ENCODE results near the gene CYBC1. TPM values are rescaled to one million over a fixed set of nuclear protein-coding genes. Genes with fewer than 3 reads are reported as not detected.

The CYBC1 gene
- polyA plus RNA-seq, 3 donors, result 160 to 225 (median 217) TPM

DNA sequence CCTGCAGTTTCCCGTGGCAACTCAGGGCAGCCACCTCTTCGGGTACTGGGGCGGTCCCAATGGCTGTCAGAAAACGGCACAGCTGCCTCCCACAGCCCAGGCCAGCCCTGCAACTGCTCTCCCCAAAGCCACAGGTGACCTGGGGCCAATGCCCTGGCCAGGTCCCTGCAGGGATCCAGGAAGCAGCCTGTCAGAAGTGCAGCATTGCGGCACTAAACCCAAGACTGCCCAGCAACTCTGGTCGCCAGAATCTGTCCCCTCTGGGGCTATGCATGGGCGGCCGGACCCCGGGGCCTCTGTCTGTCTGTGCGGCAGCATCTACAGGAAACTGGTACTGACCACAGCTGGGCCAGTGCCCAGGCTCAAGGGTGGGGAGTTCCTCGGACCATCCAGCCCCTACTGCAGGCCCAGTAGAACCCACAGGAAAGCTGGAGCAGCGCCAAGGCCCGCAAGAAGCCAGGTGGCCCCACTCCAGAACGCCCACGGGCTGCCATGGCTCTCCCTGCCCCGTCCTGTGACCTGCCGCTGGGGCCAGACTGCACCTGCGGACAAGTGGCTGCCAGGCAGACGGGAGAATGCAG, 5.5 kb downstream of the CYBC1 start:
- H3K36me3 ChIP-seq (replicated peaks in 1 of 2; ENCODE audit: control insufficient read depth in 1 of 2, insufficient read depth in 2 of 2, low read length in 2 of 2), result peaks cover 54 to 61% of the 10 kb centered on the region in 2 donors
- no peak overlapping the region for H3K27ac Mint-ChIP-seq
- peaks cover 97% of the 10 kb centered on the region for H4K20me1 ChIP-seq (ENCODE audit: insufficient read depth, low read length)
- H3K9me3 ChIP-seq (replicated peaks in 1 of 2; ENCODE audit: control insufficient read depth in 1 of 2, insufficient read depth in 1 of 2, low read length in 2 of 2), result no peaks in the 10 kb centered on the region
- H3K4me2 ChIP-seq (replicated peaks; ENCODE audit: extremely low read depth, low read length, poor library complexity, severe bottlenecking), result no peak overlapping the region
- H3K27me3 ChIP-seq (ENCODE audit: control insufficient read depth in 2 of 2, insufficient read depth in 2 of 2, low read length in 2 of 2), result no peaks in the 10 kb centered on the region
- peaks cover 63% of the 10 kb centered on the region for H3K79me2 ChIP-seq (ENCODE audit: insufficient read depth, low read length)
- H3K36me3 Mint-ChIP-seq, result peaks cover 29 to 61% of the 10 kb centered on the region in 2 donors
- TF ChIP-seq, protein P1, sequence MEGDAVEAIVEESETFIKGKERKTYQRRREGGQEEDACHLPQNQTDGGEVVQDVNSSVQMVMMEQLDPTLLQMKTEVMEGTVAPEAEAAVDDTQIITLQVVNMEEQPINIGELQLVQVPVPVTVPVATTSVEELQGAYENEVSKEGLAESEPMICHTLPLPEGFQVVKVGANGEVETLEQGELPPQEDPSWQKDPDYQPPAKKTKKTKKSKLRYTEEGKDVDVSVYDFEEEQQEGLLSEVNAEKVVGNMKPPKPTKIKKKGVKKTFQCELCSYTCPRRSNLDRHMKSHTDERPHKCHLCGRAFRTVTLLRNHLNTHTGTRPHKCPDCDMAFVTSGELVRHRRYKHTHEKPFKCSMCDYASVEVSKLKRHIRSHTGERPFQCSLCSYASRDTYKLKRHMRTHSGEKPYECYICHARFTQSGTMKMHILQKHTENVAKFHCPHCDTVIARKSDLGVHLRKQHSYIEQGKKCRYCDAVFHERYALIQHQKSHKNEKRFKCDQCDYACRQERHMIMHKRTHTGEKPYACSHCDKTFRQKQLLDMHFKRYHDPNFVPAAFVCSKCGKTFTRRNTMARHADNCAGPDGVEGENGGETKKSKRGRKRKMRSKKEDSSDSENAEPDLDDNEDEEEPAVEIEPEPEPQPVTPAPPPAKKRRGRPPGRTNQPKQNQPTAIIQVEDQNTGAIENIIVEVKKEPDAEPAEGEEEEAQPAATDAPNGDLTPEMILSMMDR (IDR thresholded peaks at IDR 0.05), result no peak
- H3K4me1 ChIP-seq (ENCODE audit: control insufficient read depth in 1 of 2, insufficient read depth in 2 of 2, low read length in 2 of 2), result peaks cover 38 to 45% of the 10 kb centered on the region in 2 donors
- H3K27ac ChIP-seq (ENCODE audit: low read depth in 1 of 2, low read length in 2 of 2), result peak overlapping the region in 1 of 2 donors; percentile 45
- H3K4me1 Mint-ChIP-seq, result peaks cover 31% of the 10 kb centered on the region
- no peak overlapping the region for H3K9ac ChIP-seq (ENCODE audit: insufficient read depth, low read length, poor library complexity, severe bottlenecking)
- intact Hi-C loops (cut with micrococcal nuclease), result no loop called here
- H3K27me3 Mint-ChIP-seq (ENCODE audit: low read depth in 3 of 3), result peaks cover 0 to 1% (median 0%) of the 10 kb centered on the region in 3 donors
- H3K4me3 ChIP-seq (replicated peaks in 1 of 3; ENCODE audit: low read depth in 2 of 3, low read length in 3 of 3), result no peak overlapping the region
- no peak overlapping the region for H2AFZ ChIP-seq (ENCODE audit: insufficient read depth, low read depth, low read length, poor library complexity, severe bottlenecking)
- no peaks in the 10 kb centered on the region for H3K9me3 Mint-ChIP-seq
- no peak overlapping the region for H3K4me3 Mint-ChIP-seq
- no peak for DNase-seq
- 42% methylated on average over 19 of the region's 19 CpGs for WGBS (ENCODE audit: insufficient coverage)

DNA sequence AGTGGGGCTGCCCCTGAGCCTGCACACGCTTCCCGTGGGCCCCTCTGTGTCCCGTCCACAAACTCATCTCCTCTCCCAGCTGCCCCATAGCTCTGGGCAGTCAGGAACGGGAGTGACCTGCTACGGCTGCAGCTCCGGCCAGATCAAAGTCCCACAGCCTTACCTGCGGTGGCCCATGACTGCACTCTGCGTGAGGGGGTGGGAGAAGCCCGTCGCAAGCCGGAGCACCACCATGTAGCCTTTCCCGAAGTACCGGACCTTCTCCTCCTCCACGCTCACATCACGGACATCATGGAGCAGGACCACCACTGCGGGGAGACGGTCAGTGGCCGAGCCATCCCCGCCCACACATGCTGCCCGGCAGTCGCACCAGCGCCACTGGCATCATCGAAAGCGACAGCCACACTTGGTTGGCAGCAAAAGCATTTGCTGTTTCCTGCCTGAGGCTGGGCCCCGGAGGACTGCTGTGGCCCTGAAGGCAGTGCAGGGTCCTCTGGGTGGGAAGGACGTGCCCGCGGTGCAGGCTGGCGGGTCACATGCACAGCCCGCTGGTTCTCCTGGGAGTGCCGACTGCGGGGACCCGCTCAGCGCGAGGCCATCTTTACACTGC, 6.2 kb downstream of the CYBC1 start:
- Mint-ChIP-seq H3K9me3 (no peaks in the 10 kb centered on the region), H3K4me3 (no peak overlapping the region), H3K27ac (peak overlapping the region in 1 of 7 donors; percentile 10), H3K27me3 (ENCODE audit: low read depth in 3 of 3) (peaks cover 0 to 1% (median 0%) of the 10 kb centered on the region in 3 donors), H3K36me3 (peaks cover 29 to 61% of the 10 kb centered on the region in 2 donors), H3K4me1 (peaks cover 33% of the 10 kb centered on the region)
- no peak for DNase-seq
- Histone ChIP-seq H3K27ac (ENCODE audit: low read depth in 1 of 2, low read length in 2 of 2) (peak overlapping the region in 1 of 2 donors; percentile 45), H3K79me2 (ENCODE audit: insufficient read depth, low read length) (peaks cover 57% of the 10 kb centered on the region), H4K20me1 (ENCODE audit: insufficient read depth, low read length) (peaks cover 97% of the 10 kb centered on the region), H3K9ac (ENCODE audit: insufficient read depth, low read length, poor library complexity, severe bottlenecking) (no peak overlapping the region), H3K4me3 (replicated peaks in 1 of 3; ENCODE audit: low read depth in 2 of 3, low read length in 3 of 3) (no peak overlapping the region), H3K27me3 (ENCODE audit: control insufficient read depth in 2 of 2, insufficient read depth in 2 of 2, low read length in 2 of 2) (no peaks in the 10 kb centered on the region), H3K4me1 (ENCODE audit: control insufficient read depth in 1 of 2, insufficient read depth in 2 of 2, low read length in 2 of 2) (peaks cover 44 to 47% of the 10 kb centered on the region in 2 donors), H3K4me2 (replicated peaks; ENCODE audit: extremely low read depth, low read length, poor library complexity, severe bottlenecking) (no peak overlapping the region), H3K9me3 (replicated peaks in 1 of 2; ENCODE audit: control insufficient read depth in 1 of 2, insufficient read depth in 1 of 2, low read length in 2 of 2) (no peaks in the 10 kb centered on the region), H3K36me3 (replicated peaks in 1 of 2; ENCODE audit: control insufficient read depth in 1 of 2, insufficient read depth in 2 of 2, low read length in 2 of 2) (peaks cover 54 to 61% of the 10 kb centered on the region in 2 donors), H2AFZ (ENCODE audit: insufficient read depth, low read depth, low read length, poor library complexity, severe bottlenecking) (no peak overlapping the region)
- WGBS (ENCODE audit: insufficient coverage), result 90% methylated on average over 32 of the region's 35 CpGs
- intact Hi-C loops (cut with micrococcal nuclease), result no loop called here
- TF ChIP-seq, protein P1 (IDR thresholded peaks at IDR 0.05), result no peak
